Psoas muscle (tissue), 8 donors: ENCODE measurements around the gene PTTG1IP. TPM values are rescaled to one million over a fixed set of nuclear protein-coding genes. Genes with fewer than 3 reads are reported as not detected.

Source experiments
- ATAC-seq, 4 donors: fragments of 200-7000 bp; cut with Tn5 transposase; one replicate each; pipeline ENCODE4 v1.9.1; 2020; ENCODE audit warnings: moderate library complexity in 3 of 4, mild to moderate bottlenecking in 2 of 4
- DNase-seq, 2 donors: peaks; one replicate each; pipeline ENCODE4 v3.0.0-alpha.2; 2020
- H3K27ac ChIP-seq: fragments of 200-600 bp; one replicate; pipeline ENCODE4 v1.8.0; 2022
- H3K27me3 ChIP-seq, 3 donors: fragments of 200-600 bp in 1 of 3; one replicate each; pipeline versions ENCODE4 v1.6.1 to v1.8.0; 2013 to 2022; ENCODE audit warnings: low read length in 2 of 3, mild to moderate bottlenecking in 2 of 3, moderate library complexity in 1 of 3; ENCODE audit not compliant: insufficient read depth in 3 of 3
- H3K36me3 ChIP-seq, 2 donors: fragments of 200-600 bp in 1 of 2; one replicate each; pipeline versions ENCODE4 v1.6.1 to v1.8.0; 2013 to 2022; ENCODE audit warnings: low read depth in 1 of 2, mild to moderate bottlenecking in 1 of 2, moderate library complexity in 1 of 2; ENCODE audit not compliant: insufficient read depth in 1 of 2
- H3K4me1 ChIP-seq: fragments of 200-600 bp; one replicate; pipeline ENCODE4 v1.8.0; 2022
- H3K4me3 ChIP-seq: fragments of 200-600 bp; one replicate; pipeline ENCODE4 v1.8.0; 2022; ENCODE audit warnings: mild to moderate bottlenecking
- H3K9me3 ChIP-seq: fragments of 200-600 bp; one replicate; pipeline ENCODE4 v1.8.0; 2022
- WGBS, 3 donors: extraction: QIAGEN DNeasy Blood & Tissue Kit; methylation state at CpG; one replicate each; pipeline versions ENCODE4 v1.1.6 to v1.1.7; 2013; 5-methylcytosine and 5-hydroxymethylcytosine counted together
- intact Hi-C, 2 donors: fragments of 100-400 bp; cut with DNase I; formaldehyde crosslinking; loops; one replicate each; pipeline versions ENCODE4 v1.11.0 to v1.14.2; 2022
- polyA plus RNA-seq, 3 donors: library from polyadenylated mRNA; stranded (reverse); fragments of 200-250 nt; gene quantifications; one replicate each; pipeline ENCODE4 v1.2.3, GENCODE V29; 2013
- total RNA-seq, 4 donors: library from RNA; stranded (reverse); fragmentation: NEBNext Ultra II Directional in 2 of 4; extraction: Animal tissue kit (Norgen Biotek cat#: 25700) in 2 of 4; gene quantifications; one replicate each; pipeline versions ENCODE4 v1.2.1 to v1.2.4, GENCODE V29; 2021 to 2023
- TF ChIP-seq, protein P1 (sequence below): fragments of 200-600 bp; IDR thresholded peaks from one replicate; pipeline ENCODE4 v1.8.0; 2022; ENCODE audit warnings: antibody characterized with exemption
- donor health status: healthy with polysubstance abuse.
- donor health status: DM: no; HTN: no; CAD: no; lungs with moderate emphysema.
- donor health status: Bipolar disorder and iron deficiency.
- donor health status: healthy.
- donor health status: DM: yes; HTN: yes; CAD: no.
- donor health status: DM: no; HTN: no; CAD: no.
- donor health status: DM: no; HTN: no; CAD: no.
- donor health status: DM: yes; HTN: yes; CAD: no.

PTTG1IP gene
- total and polyA plus RNA-seq, 7 donors: 49.6 to 108 (median 68.3) TPM

- no peaks in the 10 kb centered on the region for H3K36me3 ChIP-seq
- intact Hi-C loops: no loop called here
Measured at GRCh38 chr21:44890961-44891541, 17.6 kb upstream of the PTTG1IP start.

GRCh38 chr21:44890338-44890931, 16.9 kb upstream of the PTTG1IP start:
- H3K27me3 ChIP-seq: peaks cover 0 to 17% (median 7%) of the 10 kb centered on the region in 3 donors
- H3K4me3 ChIP-seq: no peak overlapping the region
- no peaks in the 10 kb centered on the region for H3K36me3 ChIP-seq
- no peak overlapping the region for H3K27ac ChIP-seq
- no peak for ATAC-seq
- 59 to 71% (median 67%) methylated on average over 24 of the region's 24 CpGs for WGBS, 3 donors
- H3K4me1 ChIP-seq: no peaks in the 10 kb centered on the region
- H3K9me3 ChIP-seq: no peaks in the 10 kb centered on the region
- intact Hi-C loops: no loop called here
- TF ChIP-seq, protein P1, sequence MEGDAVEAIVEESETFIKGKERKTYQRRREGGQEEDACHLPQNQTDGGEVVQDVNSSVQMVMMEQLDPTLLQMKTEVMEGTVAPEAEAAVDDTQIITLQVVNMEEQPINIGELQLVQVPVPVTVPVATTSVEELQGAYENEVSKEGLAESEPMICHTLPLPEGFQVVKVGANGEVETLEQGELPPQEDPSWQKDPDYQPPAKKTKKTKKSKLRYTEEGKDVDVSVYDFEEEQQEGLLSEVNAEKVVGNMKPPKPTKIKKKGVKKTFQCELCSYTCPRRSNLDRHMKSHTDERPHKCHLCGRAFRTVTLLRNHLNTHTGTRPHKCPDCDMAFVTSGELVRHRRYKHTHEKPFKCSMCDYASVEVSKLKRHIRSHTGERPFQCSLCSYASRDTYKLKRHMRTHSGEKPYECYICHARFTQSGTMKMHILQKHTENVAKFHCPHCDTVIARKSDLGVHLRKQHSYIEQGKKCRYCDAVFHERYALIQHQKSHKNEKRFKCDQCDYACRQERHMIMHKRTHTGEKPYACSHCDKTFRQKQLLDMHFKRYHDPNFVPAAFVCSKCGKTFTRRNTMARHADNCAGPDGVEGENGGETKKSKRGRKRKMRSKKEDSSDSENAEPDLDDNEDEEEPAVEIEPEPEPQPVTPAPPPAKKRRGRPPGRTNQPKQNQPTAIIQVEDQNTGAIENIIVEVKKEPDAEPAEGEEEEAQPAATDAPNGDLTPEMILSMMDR: no peak
- peak in 1 of 2 donors; percentile 15 for DNase-seq

More at GRCh38 chr21:44890961-44891541, 17.6 kb upstream of the PTTG1IP start:
- Histone ChIP-seq H3K27me3 (peaks cover 0 to 17% (median 7%) of the 10 kb centered on the region in 3 donors), H3K9me3 (no peaks in the 10 kb centered on the region), H3K4me3 (no peak overlapping the region), H3K4me1 (no peaks in the 10 kb centered on the region), H3K27ac (no peak overlapping the region)
- TF ChIP-seq, protein P1: no peak
- ATAC-seq (no peak), DNase-seq (peak in 1 of 2 donors; percentile 9)
- 79 to 85% (median 82%) methylated on average over 9 of the region's 9 CpGs for WGBS, 3 donors

DNA sequence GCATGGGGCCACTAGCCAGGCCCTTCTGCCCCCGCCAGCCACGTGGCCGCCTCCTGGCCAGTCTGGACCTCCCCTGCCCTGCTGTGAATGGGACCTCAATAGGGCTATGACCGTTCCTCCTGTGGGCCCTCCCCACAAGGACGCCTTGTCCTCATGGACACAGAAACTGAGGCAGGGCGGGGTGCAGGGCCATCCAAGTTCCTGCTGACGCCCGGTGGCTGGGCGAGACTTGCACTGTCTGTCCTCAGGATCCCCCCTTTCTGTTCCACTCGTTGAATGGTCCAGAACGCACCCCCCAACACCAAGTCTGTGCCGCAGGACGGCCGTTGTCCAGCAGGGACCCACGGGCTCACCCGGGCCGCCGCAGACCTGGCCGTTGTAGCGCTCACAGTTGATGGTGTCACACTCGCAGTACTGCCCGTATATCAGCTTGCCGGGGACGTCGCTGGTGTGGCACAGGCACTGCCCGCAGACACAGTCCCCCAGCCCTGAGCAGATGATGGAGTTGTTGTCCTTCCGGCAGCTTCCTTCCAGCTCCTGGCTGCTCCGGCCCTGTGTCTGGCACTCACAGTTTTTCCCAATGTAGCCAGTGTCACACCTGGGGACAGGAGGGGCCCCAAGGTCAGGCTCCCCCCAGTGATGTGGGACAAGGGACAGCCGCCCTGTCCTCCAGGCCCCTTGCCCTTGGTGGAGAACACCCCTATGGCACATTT, 16.3 kb upstream of the PTTG1IP start:
- DNase-seq: peak in 1 of 2 donors; percentile 7
- Histone ChIP-seq H3K4me1 (no peaks in the 10 kb centered on the region), H3K27me3 (peaks cover 0 to 17% (median 7%) of the 10 kb centered on the region in 3 donors), H3K36me3 (no peaks in the 10 kb centered on the region), H3K9me3 (no peaks in the 10 kb centered on the region), H3K4me3 (no peak overlapping the region), H3K27ac (no peak overlapping the region)
- 83 to 90% (median 89%) methylated on average over 27 to 29 of the region's 29 CpGs for WGBS, 3 donors
- TF ChIP-seq, protein P1: no peak
- ATAC-seq: no peak
- intact Hi-C loops: no loop called here

DNA sequence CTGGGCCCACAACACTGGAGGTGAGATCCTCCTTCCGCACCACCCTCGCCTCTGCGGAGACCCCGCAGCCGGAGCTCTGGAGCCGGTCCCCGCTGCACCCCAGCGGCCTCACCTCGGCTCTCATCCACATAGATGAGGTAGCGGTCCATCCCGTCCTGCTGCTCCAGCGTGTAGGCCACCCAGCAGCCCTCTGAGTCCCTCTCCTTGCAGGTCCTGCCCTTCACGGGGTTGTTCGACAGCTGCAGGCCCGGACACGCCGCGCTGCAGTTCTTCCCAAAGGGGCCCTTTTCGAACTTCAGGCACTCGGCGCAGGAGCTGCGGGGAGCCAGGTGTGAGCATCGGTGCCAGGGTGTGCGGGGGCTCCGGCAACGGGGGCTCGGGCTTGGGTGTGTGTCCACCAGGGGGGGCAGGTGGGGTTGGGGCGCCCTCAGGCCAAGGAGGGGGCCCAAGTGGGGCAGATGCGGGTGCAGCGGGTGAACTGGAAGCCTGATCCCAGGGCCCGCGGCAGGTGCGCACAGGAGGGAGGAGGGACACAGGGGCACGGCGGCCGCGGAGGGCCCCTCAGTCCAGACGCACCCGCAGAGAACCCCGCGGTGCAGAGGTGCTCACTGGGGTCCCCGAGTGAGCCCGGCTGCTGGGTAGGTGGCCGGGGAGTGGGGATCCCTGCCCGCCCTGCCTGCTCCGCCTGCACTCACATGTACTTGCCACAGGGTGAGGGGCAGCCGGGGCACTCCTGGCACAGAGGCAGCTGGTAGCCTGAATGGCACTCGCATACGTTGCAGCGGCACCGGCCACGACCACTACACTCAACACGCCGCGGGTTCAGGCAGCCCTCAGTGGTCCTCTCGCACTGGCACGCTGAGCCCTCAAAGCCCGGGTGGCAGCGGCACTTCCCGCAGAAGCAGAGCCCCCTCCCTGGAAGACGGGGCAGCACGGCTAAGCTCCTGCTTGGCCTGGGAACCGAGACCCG, 15.4 kb upstream of the PTTG1IP start:
- no peaks in the 10 kb centered on the region for H3K36me3 ChIP-seq
- H3K4me3 ChIP-seq: no peak overlapping the region
- intact Hi-C loops: no loop called here
- peaks cover 0 to 17% (median 4%) of the 10 kb centered on the region in 3 donors for H3K27me3 ChIP-seq
- DNase-seq (peak in 1 of 2 donors; percentile 10), ATAC-seq (no peak)
- TF ChIP-seq, protein P1: no peak
- H3K4me1 ChIP-seq: no peaks in the 10 kb centered on the region
- no peak overlapping the region for H3K27ac ChIP-seq
- WGBS, 3 donors: 81 to 86% (median 82%) methylated on average over 59 to 64 of the region's 64 CpGs
- H3K9me3 ChIP-seq: no peaks in the 10 kb centered on the region
